ENCODE measurements around the gene CNTNAP2. TPM values are rescaled to one million over a fixed set of nuclear protein-coding genes. Genes with fewer than 3 reads are reported as not detected.

The CNTNAP2 gene
- total RNA-seq, 2 experiments from 2014 or later, result 0.28 TPM; not detected in 1

DNA sequence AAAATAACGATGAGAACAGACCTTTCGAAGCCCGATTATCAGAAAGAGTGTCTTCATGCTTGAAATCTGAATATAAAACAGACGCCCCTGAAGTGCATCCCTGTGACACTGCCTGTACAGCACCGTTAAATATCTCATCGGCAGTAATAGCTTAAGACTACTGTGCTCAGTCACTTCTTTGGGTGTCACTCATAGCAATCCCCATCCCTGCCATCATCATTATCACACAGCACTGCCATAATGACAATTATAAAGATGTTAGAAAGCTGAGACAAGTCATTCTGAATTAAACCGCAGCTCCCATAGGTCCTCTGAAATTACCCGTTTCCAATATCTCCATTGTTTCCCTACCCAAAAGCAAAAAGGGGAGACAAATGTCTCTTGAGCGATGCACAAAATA lies 1906.2 kb downstream of the CNTNAP2 start:
- Histone ChIP-seq H3K4me3 (ENCODE audit: low read depth, low read length, poor library complexity, severe bottlenecking) (no peak overlapping the region), H2AFZ (ENCODE audit: low read length) (no peak overlapping the region), H3K36me3 (ENCODE audit: insufficient read depth, low read length) (no peaks in the 10 kb centered on the region), H4K20me1 (ENCODE audit: insufficient read depth, low read length) (no peaks in the 10 kb centered on the region), H3K27ac (ENCODE audit: low read depth, low read length, poor library complexity, severe bottlenecking) (no peak overlapping the region), H3K9me2 (ENCODE audit: insufficient read depth, low read length) (no peaks in the 10 kb centered on the region), H3K4me1 (ENCODE audit: insufficient read depth, low read length, poor library complexity, severe bottlenecking) (no peaks in the 10 kb centered on the region), H3K9me3 (ENCODE audit: low read length) (no peaks in the 10 kb centered on the region), H3K79me2 (ENCODE audit: insufficient read depth, low read depth, low read length) (no peaks in the 10 kb centered on the region), H3K4me2 (ENCODE audit: low read length) (no peak overlapping the region)
- TF ChIP-seq CTCF (conservative IDR thresholded peaks at IDR 0.05; ENCODE audit: low read length), result no peak
- BruUV-seq (replicated peaks), result no TSS peak
- CTCF ChIA-PET (ENCODE audit: unreplicated experiment), result no interaction called here
- POLR2A ChIA-PET, result interaction anchor here (0.9 kb wide), 1 partner anchor 10 kb away, joined by 3 read pairs; no protein-coding TSS in a partner anchor
- no peak for DNase-seq (ENCODE audit: low spot score)
- intact Hi-C loops (cut with micrococcal nuclease; ENCODE audit: unreplicated experiment), result no loop called here

DNA sequence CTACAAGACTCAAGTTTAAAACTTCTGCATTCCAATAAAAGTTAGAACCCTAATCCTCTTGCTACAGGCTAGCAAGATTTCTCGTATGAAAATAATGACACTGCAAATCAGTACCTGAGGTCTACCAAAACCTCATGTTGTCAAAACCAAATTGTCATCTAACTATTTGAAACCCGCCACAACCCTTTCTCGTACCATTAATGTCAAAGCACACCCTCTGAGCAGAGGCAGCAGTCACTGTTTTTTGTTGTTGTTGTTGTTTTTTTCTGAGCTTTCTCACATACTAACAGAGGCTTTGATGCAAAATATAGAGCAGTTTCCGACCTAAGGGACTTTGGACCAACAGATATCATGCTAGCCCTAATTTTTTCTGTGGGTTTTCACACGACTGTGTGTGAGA lies 1910.1 kb downstream of the CNTNAP2 start:
- Histone ChIP-seq H3K27ac (ENCODE audit: low read depth, low read length, poor library complexity, severe bottlenecking) (no peak overlapping the region), H3K4me1 (ENCODE audit: insufficient read depth, low read length, poor library complexity, severe bottlenecking) (no peaks in the 10 kb centered on the region), H3K4me2 (ENCODE audit: low read length) (no peak overlapping the region), H3K79me2 (ENCODE audit: insufficient read depth, low read depth, low read length) (no peaks in the 10 kb centered on the region), H4K20me1 (ENCODE audit: insufficient read depth, low read length) (no peaks in the 10 kb centered on the region), H3K9me2 (ENCODE audit: insufficient read depth, low read length) (no peaks in the 10 kb centered on the region), H3K36me3 (ENCODE audit: insufficient read depth, low read length) (no peaks in the 10 kb centered on the region), H2AFZ (ENCODE audit: low read length) (no peak overlapping the region), H3K9me3 (ENCODE audit: low read length) (no peaks in the 10 kb centered on the region), H3K4me3 (ENCODE audit: low read depth, low read length, poor library complexity, severe bottlenecking) (no peak overlapping the region)
- POLR2A ChIA-PET, result no interaction called here
- no peak for DNase-seq (ENCODE audit: low spot score)
- intact Hi-C loops (cut with micrococcal nuclease; ENCODE audit: unreplicated experiment), result no loop called here
- TF ChIP-seq CTCF (conservative IDR thresholded peaks at IDR 0.05; ENCODE audit: low read length), result no peak
- TF ChIP-seq EZH2phosphoT487 (IDR thresholded peaks at IDR 0.05; ENCODE audit: borderline replicate concordance, low read depth, low read length), result no peak
- no TSS peak for BruUV-seq (replicated peaks)
- CTCF ChIA-PET (ENCODE audit: unreplicated experiment), result no interaction called here

- BruUV-seq (replicated peaks), result no TSS peak
- H3K79me2 ChIP-seq (ENCODE audit: insufficient read depth, low read depth, low read length), result no peaks in the 10 kb centered on the region
- H3K4me2 ChIP-seq (ENCODE audit: low read length), result no peak overlapping the region
- no peak overlapping the region for H3K4me3 ChIP-seq (ENCODE audit: low read depth, low read length, poor library complexity, severe bottlenecking)
- TF ChIP-seq EZH2phosphoT487 (IDR thresholded peaks at IDR 0.05; ENCODE audit: borderline replicate concordance, low read depth, low read length), result no peak
- TF ChIP-seq CTCF (conservative IDR thresholded peaks at IDR 0.05; ENCODE audit: low read length), result no peak
- H3K4me1 ChIP-seq (ENCODE audit: insufficient read depth, low read length, poor library complexity, severe bottlenecking), result no peaks in the 10 kb centered on the region
- H4K20me1 ChIP-seq (ENCODE audit: insufficient read depth, low read length), result no peaks in the 10 kb centered on the region
- ChIA-PET CTCF (ENCODE audit: unreplicated experiment) (no interaction called here), POLR2A (no interaction called here)
- no peak overlapping the region for H3K27ac ChIP-seq (ENCODE audit: low read depth, low read length, poor library complexity, severe bottlenecking)
- intact Hi-C loops (cut with micrococcal nuclease; ENCODE audit: unreplicated experiment), result no loop called here
- no peaks in the 10 kb centered on the region for H3K9me2 ChIP-seq (ENCODE audit: insufficient read depth, low read length)
- H3K9me3 ChIP-seq (ENCODE audit: low read length), result no peaks in the 10 kb centered on the region
- H3K36me3 ChIP-seq (ENCODE audit: insufficient read depth, low read length), result no peaks in the 10 kb centered on the region
- H2AFZ ChIP-seq (ENCODE audit: low read length), result no peak overlapping the region
- no peak for DNase-seq (ENCODE audit: low spot score)
Measured at GRCh38 chr7:148028165-148028564, 1911.6 kb downstream of the CNTNAP2 start.
